Ovary (tissue), 9 donors: ENCODE results near the gene PSMC2. TPM values are rescaled to one million over a fixed set of nuclear protein-coding genes. Genes with fewer than 3 reads are reported as not detected.

ENCODE experiments used
- DNase-seq, 5 donors: peaks; one replicate each; pipeline ENCODE4 v3.0.0-alpha.2; 2019 to 2020
- H3K27ac ChIP-seq, 2 donors: fragments of 200-600 bp; one replicate each; pipeline versions ENCODE4 v1.5.1 to v1.8.0; 2019 to 2022
- H3K27me3 ChIP-seq: fragments of 200-600 bp; one replicate; pipeline ENCODE4 v1.8.0; 2022
- H3K36me3 ChIP-seq: fragments of 200-600 bp; sonication (generic); one replicate; pipeline ENCODE4 v1.5.1; 2019
- H3K4me1 ChIP-seq: one replicate; pipeline ENCODE4 v1.8.1; 2013; ENCODE audit warnings: mild to moderate bottlenecking, moderate library complexity; ENCODE audit not compliant: insufficient read depth
- H3K4me3 ChIP-seq: fragments of 200-600 bp; sonication (generic); one replicate; pipeline ENCODE4 v1.5.1; 2017
- H3K9me3 ChIP-seq, 2 donors: fragments of 200-600 bp in 1 of 2; sonication (generic) in 1 of 2; one replicate each; pipeline versions ENCODE4 v1.5.1 to v1.8.1; 2013 to 2019; ENCODE audit warnings: mild to moderate bottlenecking in 1 of 2, moderate library complexity in 1 of 2
- CTCF ChIP-seq, 3 donors: fragments of 450-650 bp in 2 of 3; fragments of 200-600 bp in 1 of 3; IDR thresholded peaks; one replicate each; pipeline versions ENCODE4 v1.5.1 to v1.8.0; 2016 to 2022; ENCODE audit warnings: antibody characterized with exemption in 3 of 3, mild to moderate bottlenecking in 1 of 3
- EP300 ChIP-seq: sonication (generic); formaldehyde crosslinking; IDR thresholded peaks from one replicate; pipeline ENCODE4 v1.6.1; 2017; ENCODE audit warnings: antibody characterized with exemption
- POLR2A ChIP-seq: fragments of 450-650 bp; IDR thresholded peaks from one replicate; pipeline ENCODE4 v1.6.1; 2017; ENCODE audit warnings: antibody characterized with exemption, mild to moderate bottlenecking, moderate library complexity
- WGBS, 3 donors: extraction: QIAGEN DNeasy Blood & Tissue Kit in 1 of 3; methylation state at CpG; one replicate each; pipeline versions ENCODE4 v1.1.5 to v1.1.7; 2013 to 2017; 5-methylcytosine and 5-hydroxymethylcytosine counted together
- intact Hi-C, 4 donors: fragments of 100-400 bp; cut with DNase I; formaldehyde crosslinking; loops; one replicate each; pipeline versions ENCODE4 v1.11.0 to v1.15.1; 2022 to 2023
- polyA plus RNA-seq, 2 donors: library from polyadenylated mRNA; stranded (reverse); fragments of 200-250 nt in 1 of 2; fragments of 350-450 nt in 1 of 2; fragmentation: Illumina TruSeq in 1 of 2; extraction: RNeasy Lipid Tissue Mini Kit (QIAGEN cat#74804) in 1 of 2; gene quantifications; one replicate each; pipeline ENCODE4 v1.2.3, GENCODE V29; 2013 to 2014
- total RNA-seq, 7 donors: library from RNA; depleted of rRNA in 2 of 7; stranded (reverse); fragments of >200 nt in 2 of 7; fragmentation: NEBNext Ultra II Directional in 3 of 7; extraction: Animal tissue kit (Norgen Biotek cat#: 25700) in 3 of 7; gene quantifications; one replicate each; pipeline versions ENCODE4 v1.1.0 to v1.2.4, GENCODE V29; 2016 to 2023
- donor health status: DM: no; HTN: no; CAD: no; lungs with moderate emphysema.
- donor health status: DM: no; HTN: no; CAD: no.
- donor health status: Bipolar disorder and iron deficiency.
- donor health status: DM: yes; HTN: yes; CAD: no.
- donor health status: DM: no; HTN: no; CAD: no.
- donor health status: DM: yes; HTN: yes; CAD: no.

PSMC2 gene
- total and polyA plus RNA-seq, 9 donors, result 55.1 to 104 (median 82.1) TPM

- Histone ChIP-seq H3K4me1 (no peaks in the 10 kb centered on the region), H3K36me3 (no peaks in the 10 kb centered on the region), H3K4me3 (no peak overlapping the region), H3K9me3 (no peaks in the 10 kb centered on the region), H3K27ac (no peak overlapping the region), H3K27me3 (no peaks in the 10 kb centered on the region)
- no peak for DNase-seq
- intact Hi-C loops, result no loop called here
- TF ChIP-seq CTCF (IDR thresholded peaks at IDR 0.05) (no peak), EP300 (no peak), POLR2A (no peak)
- 57 to 81% (median 63%) methylated on average over 1 of the region's 1 CpG for WGBS, 3 donors
Observed at GRCh38 chr7:103387242-103387641, 39.8 kb downstream of the PSMC2 start.

GRCh38 chr7:103388469-103389140, 41.2 kb downstream of the PSMC2 start:
- WGBS, 3 donors, result 76 to 77% (median 77%) methylated on average over 4 of the region's 4 CpGs
- TF ChIP-seq CTCF (IDR thresholded peaks at IDR 0.05), result no peak
- Histone ChIP-seq H3K4me3 (no peak overlapping the region), H3K9me3 (no peaks in the 10 kb centered on the region), H3K4me1 (no peaks in the 10 kb centered on the region), H3K36me3 (no peaks in the 10 kb centered on the region), H3K27me3 (no peaks in the 10 kb centered on the region), H3K27ac (no peak overlapping the region)
- DNase-seq, result no peak
- intact Hi-C loops, result no loop called here

GRCh38 chr7:103389263-103389662, 41.8 kb downstream of the PSMC2 start:
- H3K4me3 ChIP-seq, result no peak overlapping the region
- H3K4me1 ChIP-seq, result no peaks in the 10 kb centered on the region
- no peaks in the 10 kb centered on the region for H3K27me3 ChIP-seq
- no peaks in the 10 kb centered on the region for H3K9me3 ChIP-seq
- no peak for DNase-seq
- H3K36me3 ChIP-seq, result no peaks in the 10 kb centered on the region
- no peak overlapping the region for H3K27ac ChIP-seq
- WGBS, 3 donors, result 76 to 87% (median 81%) methylated on average over 3 of the region's 3 CpGs
- intact Hi-C loops, result no loop called here
- TF ChIP-seq CTCF (IDR thresholded peaks at IDR 0.05) (no peak), EP300 (no peak), POLR2A (no peak)

- Histone ChIP-seq H3K27me3 (no peaks in the 10 kb centered on the region), H3K4me1 (no peaks in the 10 kb centered on the region), H3K36me3 (no peaks in the 10 kb centered on the region), H3K4me3 (no peak overlapping the region), H3K9me3 (no peaks in the 10 kb centered on the region), H3K27ac (no peak overlapping the region)
- WGBS, 3 donors, result 95 to 98% (median 97%) methylated on average over 5 of the region's 5 CpGs
- intact Hi-C loops, result no loop called here
- TF ChIP-seq POLR2A (no peak), CTCF (IDR thresholded peaks at IDR 0.05) (no peak), EP300 (no peak)
- no peak for DNase-seq
Observed at GRCh38 chr7:103391150-103391549, 43.7 kb downstream of the PSMC2 start.
